Trophoblast cell (in vitro differentiated cells and primary cell): ENCODE data around the gene MYOCD.

ENCODE experiments used
- DNase-seq, 2 donors: peaks; one replicate each; pipeline ENCODE4 v3.0.0-alpha.2; 2016
- H2AFZ ChIP-seq: 2 replicates; pipeline ENCODE4 v1.6.1; 2013; ENCODE audit warnings: low read length, moderate library complexity, mild to moderate bottlenecking; ENCODE audit not compliant: insufficient read depth, poor library complexity
- H2AK5ac ChIP-seq: 2 replicates; pipeline ENCODE4 v1.6.1; 2013; ENCODE audit warnings: mild to moderate bottlenecking, low read length
- H2BK120ac ChIP-seq: 2 replicates; pipeline ENCODE4 v1.6.1; 2013; ENCODE audit warnings: low read length, mild to moderate bottlenecking, moderate library complexity; ENCODE audit not compliant: insufficient read depth, poor library complexity
- H2BK12ac ChIP-seq: 2 replicates; pipeline ENCODE4 v1.6.1; 2013; ENCODE audit warnings: mild to moderate bottlenecking, low read length, moderate library complexity
- H2BK5ac ChIP-seq: 2 replicates; pipeline ENCODE4 v1.6.1; 2013; ENCODE audit warnings: low read length, low read depth, moderate library complexity, mild to moderate bottlenecking; ENCODE audit not compliant: poor library complexity
- H3K14ac ChIP-seq: 2 replicates; pipeline ENCODE4 v1.6.1; 2013; ENCODE audit warnings: mild to moderate bottlenecking, low read length
- H3K18ac ChIP-seq: 2 replicates; pipeline ENCODE4 v1.6.1; 2013; ENCODE audit warnings: mild to moderate bottlenecking, low read length
- H3K23ac ChIP-seq: 2 replicates; pipeline ENCODE4 v1.6.1; 2013; ENCODE audit warnings: low read length
- H3K27ac ChIP-seq: 2 replicates; pipeline ENCODE4 v1.5.1; 2013; ENCODE audit warnings: low read depth, mild to moderate bottlenecking, inconsistent platforms, low read length, moderate library complexity
- H3K27me3 ChIP-seq: 2 replicates; pipeline ENCODE4 v1.6.1; 2013; ENCODE audit warnings: inconsistent platforms, mild to moderate bottlenecking, low read length, moderate library complexity; ENCODE audit not compliant: insufficient read depth
- H3K36me3 ChIP-seq, 2 experiments: 1 replicate in 1 of 2; 2 replicates in 1 of 2; pipeline ENCODE4 v1.6.1; 2013; ENCODE audit warnings: low read length in 2 of 2, mild to moderate bottlenecking in 2 of 2, moderate library complexity in 1 of 2; ENCODE audit not compliant: insufficient read depth in 2 of 2, control insufficient read depth in 1 of 2
- H3K4ac ChIP-seq: 2 replicates; pipeline ENCODE4 v1.6.1; 2013; ENCODE audit warnings: low read depth, mild to moderate bottlenecking, low read length, moderate library complexity
- H3K4me1 ChIP-seq, 2 experiments: 1 replicate in 1 of 2; 2 replicates in 1 of 2; pipeline ENCODE4 v1.6.1; 2013; ENCODE audit warnings: low read length in 2 of 2, mild to moderate bottlenecking in 2 of 2, moderate library complexity in 1 of 2; ENCODE audit not compliant: insufficient read depth in 2 of 2, control insufficient read depth in 1 of 2
- H3K4me2 ChIP-seq: 2 replicates; pipeline ENCODE4 v1.6.1; 2013; ENCODE audit warnings: inconsistent platforms, mild to moderate bottlenecking, low read length, moderate library complexity
- H3K4me3 ChIP-seq: 2 replicates; pipeline ENCODE4 v1.5.1; 2013; ENCODE audit warnings: mild to moderate bottlenecking, low read depth, low read length, inconsistent platforms
- H3K79me1 ChIP-seq: one replicate; pipeline ENCODE4 v1.6.1; 2013; ENCODE audit warnings: low read length
- H3K79me2 ChIP-seq: 2 replicates; pipeline ENCODE4 v1.6.1; 2013; ENCODE audit warnings: low read length, mild to moderate bottlenecking; ENCODE audit not compliant: control insufficient read depth, insufficient read depth, poor library complexity
- H3K9ac ChIP-seq: 2 replicates; pipeline ENCODE4 v1.6.1; 2013; ENCODE audit warnings: mild to moderate bottlenecking, low read length
- H3K9me3 ChIP-seq: 2 replicates; pipeline ENCODE4 v1.6.1; 2013; ENCODE audit warnings: low read depth, mild to moderate bottlenecking, control low read depth, inconsistent platforms, low read length; ENCODE audit not compliant: insufficient read depth
- H4K12ac ChIP-seq: 2 replicates; pipeline ENCODE4 v1.6.1; 2013; ENCODE audit warnings: low read depth, mild to moderate bottlenecking, low read length, moderate library complexity
- H4K8ac ChIP-seq: 2 replicates; pipeline ENCODE4 v1.6.1; 2013; ENCODE audit warnings: low read depth, mild to moderate bottlenecking, low read length, moderate library complexity
- H4K91ac ChIP-seq: one replicate; pipeline ENCODE4 v1.6.1; 2013; ENCODE audit warnings: low read depth, mild to moderate bottlenecking, low read length, moderate library complexity
- WGBS: extraction: QIAGEN DNeasy Blood & Tissue Kit; methylation state at CpG from one replicate; pipeline ENCODE4 v1.1.7; 2013; ENCODE audit warnings: missing lambda C conversion rate; ENCODE audit not compliant: insufficient read length, insufficient coverage; ENCODE audit errors: extremely low coverage; 5-methylcytosine and 5-hydroxymethylcytosine counted together

Gene MYOCD

DNA sequence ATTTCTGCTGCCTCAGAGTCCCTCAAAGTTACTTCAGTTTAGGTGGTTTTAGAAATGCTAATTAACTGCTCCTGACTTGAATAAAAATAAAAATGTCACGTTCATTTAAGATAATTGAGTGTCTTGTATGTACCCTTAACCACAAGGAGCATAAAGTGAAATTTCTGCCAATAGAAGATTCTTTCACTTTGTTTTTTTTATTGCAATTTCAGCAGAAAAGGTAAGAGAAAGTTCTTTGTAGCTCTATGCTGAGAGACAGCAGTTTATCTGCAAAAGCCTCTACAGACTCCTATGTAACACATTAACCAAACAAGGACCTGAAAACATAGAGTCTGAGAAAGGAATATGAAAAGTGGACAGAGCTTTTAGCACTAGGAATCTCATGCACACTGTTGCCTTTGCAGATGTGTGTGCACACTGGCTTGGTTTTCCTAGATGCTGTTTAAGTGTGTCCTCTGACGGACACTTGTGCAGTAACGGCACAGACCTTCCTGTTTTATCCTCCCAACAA is 135.2 kb downstream of the MYOCD start:
- Histone ChIP-seq H3K18ac (no peak overlapping the region), H2BK120ac (no peak overlapping the region), H3K27me3 (no peaks in the 10 kb centered on the region), H4K91ac (no peak overlapping the region), H3K14ac (no peak overlapping the region), H4K8ac (no peak overlapping the region), H2BK5ac (no peak overlapping the region), H2BK12ac (no peak overlapping the region), H3K79me1 (no peaks in the 10 kb centered on the region), H2AK5ac (no peak overlapping the region), H3K23ac (no peak overlapping the region), H2AFZ (no peak overlapping the region), H3K4me2 (no peak overlapping the region), H3K4ac (no peak overlapping the region), H3K9me3 (no peaks in the 10 kb centered on the region), H3K4me3 (no peak overlapping the region), H3K36me3 (no peaks in the 10 kb centered on the region), H3K9ac (no peak overlapping the region), H3K4me1 (no peaks in the 10 kb centered on the region), H3K79me2 (no peaks in the 10 kb centered on the region), H3K27ac (no peak overlapping the region), H4K12ac (no peak overlapping the region)
- no CpG with 5 or more reads among the region's 3 CpGs for WGBS
- DNase-seq, result no peak

DNA sequence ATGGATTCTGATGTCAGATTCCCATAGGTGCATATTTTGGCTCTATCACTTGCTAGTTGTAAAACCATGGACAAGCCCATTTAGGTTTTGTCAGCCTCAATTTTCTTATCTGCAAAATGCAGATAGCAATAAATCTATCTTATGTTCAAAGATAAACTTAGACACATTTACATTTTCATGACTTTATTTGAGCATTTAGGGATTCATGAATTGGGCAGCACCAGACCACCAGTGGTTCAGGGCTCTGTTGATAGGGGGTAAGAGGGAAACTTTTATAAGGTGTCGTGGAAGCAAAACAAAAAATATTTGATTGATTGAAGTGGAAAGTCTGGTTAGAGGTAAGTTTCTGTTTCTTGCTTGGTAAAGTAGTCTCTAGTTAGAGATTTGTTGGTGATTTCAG is 140.9 kb downstream of the MYOCD start:
- Histone ChIP-seq H2AK5ac (no peak overlapping the region), H3K9ac (no peak overlapping the region), H2BK12ac (no peak overlapping the region), H2AFZ (no peak overlapping the region), H3K4me3 (no peak overlapping the region), H2BK5ac (no peak overlapping the region), H3K9me3 (peaks cover 5% of the 10 kb centered on the region), H2BK120ac (no peak overlapping the region), H3K79me2 (no peaks in the 10 kb centered on the region), H4K12ac (no peak overlapping the region), H3K79me1 (no peaks in the 10 kb centered on the region), H3K4ac (no peak overlapping the region), H3K18ac (no peak overlapping the region), H3K23ac (no peak overlapping the region), H3K36me3 (no peaks in the 10 kb centered on the region), H4K91ac (no peak overlapping the region), H3K27ac (no peak overlapping the region), H3K4me1 (no peaks in the 10 kb centered on the region), H3K4me2 (no peak overlapping the region), H4K8ac (no peak overlapping the region), H3K27me3 (no peaks in the 10 kb centered on the region), H3K14ac (no peak overlapping the region)
- no CpG with 5 or more reads among the region's 1 CpG for WGBS
- DNase-seq, result no peak

DNA sequence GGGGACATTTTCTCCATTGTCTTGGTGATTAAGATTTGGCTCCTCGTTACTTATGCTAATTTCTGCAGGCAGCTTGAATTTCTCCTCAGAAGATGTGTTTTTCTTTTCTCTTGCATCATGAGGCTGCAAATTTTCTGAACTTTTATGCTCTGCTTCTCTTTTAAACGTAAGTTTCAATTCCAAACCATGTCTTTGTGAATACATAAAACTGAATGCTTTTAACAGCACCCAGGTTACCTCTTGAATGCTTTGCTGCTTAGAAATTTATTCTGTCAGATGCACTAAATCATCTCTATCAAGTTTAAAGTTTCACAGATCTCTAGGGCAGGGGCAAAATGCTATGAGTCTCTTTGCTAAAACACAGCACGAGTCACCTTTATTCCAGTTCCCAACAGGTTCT is 143.0 kb downstream of the MYOCD start:
- no peak for DNase-seq
- no peaks in the 10 kb centered on the region for H3K36me3 ChIP-seq

DNA sequence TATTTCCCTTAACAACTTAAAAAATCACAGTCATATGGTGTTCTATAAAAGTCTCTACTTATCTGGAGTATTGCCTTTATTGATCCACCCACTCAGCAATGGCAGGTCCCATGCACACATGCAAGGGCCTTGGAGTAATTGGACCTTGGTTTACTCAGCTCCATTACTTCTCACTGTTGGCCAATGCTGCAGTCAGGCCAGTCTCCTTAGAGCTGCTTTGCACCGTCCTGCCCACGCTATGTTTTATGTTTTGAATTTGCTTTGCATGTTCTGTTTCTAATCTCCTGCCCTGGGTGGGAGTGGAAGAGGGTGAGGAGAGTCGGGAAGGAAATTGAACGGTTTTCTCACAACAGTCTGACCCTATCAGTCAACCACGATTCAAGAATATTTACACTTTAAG is 147.2 kb downstream of the MYOCD start:
- H3K9ac ChIP-seq, result no peak overlapping the region
- H3K4me1 ChIP-seq, result no peaks in the 10 kb centered on the region
- no peaks in the 10 kb centered on the region for H3K27me3 ChIP-seq
- H3K18ac ChIP-seq, result no peak overlapping the region
- no peak overlapping the region for H2AK5ac ChIP-seq
- no peak overlapping the region for H3K4ac ChIP-seq
- H2BK12ac ChIP-seq, result no peak overlapping the region
- H3K9me3 ChIP-seq, result peaks cover 5% of the 10 kb centered on the region
- no CpG with 5 or more reads among the region's 5 CpGs for WGBS
- H2BK5ac ChIP-seq, result no peak overlapping the region
- H3K4me2 ChIP-seq, result no peak overlapping the region
- H3K14ac ChIP-seq, result no peak overlapping the region
- no peak overlapping the region for H4K91ac ChIP-seq
- H4K8ac ChIP-seq, result no peak overlapping the region
- no peak overlapping the region for H3K4me3 ChIP-seq
- H3K79me2 ChIP-seq, result no peaks in the 10 kb centered on the region
- no peak overlapping the region for H2BK120ac ChIP-seq
- H3K23ac ChIP-seq, result no peak overlapping the region
- H4K12ac ChIP-seq, result no peak overlapping the region
- no peaks in the 10 kb centered on the region for H3K36me3 ChIP-seq
- no peak overlapping the region for H3K27ac ChIP-seq
- H3K79me1 ChIP-seq, result no peaks in the 10 kb centered on the region
- no peak for DNase-seq
- H2AFZ ChIP-seq, result no peak overlapping the region

More for the DNA sequence above, 143.0 kb downstream of the MYOCD start:
- H3K9ac ChIP-seq, result no peak overlapping the region
- H3K27ac ChIP-seq, result no peak overlapping the region
- WGBS, result no CpG with 5 or more reads among the region's 3 CpGs
- H3K9me3 ChIP-seq, result peaks cover 5% of the 10 kb centered on the region
- H3K4me1 ChIP-seq, result no peaks in the 10 kb centered on the region
- no peak overlapping the region for H3K4me2 ChIP-seq
- H2AK5ac ChIP-seq, result no peak overlapping the region
- H4K91ac ChIP-seq, result no peak overlapping the region
- no peak overlapping the region for H3K18ac ChIP-seq
- no peak overlapping the region for H2AFZ ChIP-seq
- H3K27me3 ChIP-seq, result no peaks in the 10 kb centered on the region
- no peak overlapping the region for H3K4me3 ChIP-seq
- H2BK120ac ChIP-seq, result no peak overlapping the region
- H3K4ac ChIP-seq, result no peak overlapping the region
- H3K23ac ChIP-seq, result no peak overlapping the region
- H3K79me1 ChIP-seq, result no peaks in the 10 kb centered on the region
- no peaks in the 10 kb centered on the region for H3K79me2 ChIP-seq
- H2BK5ac ChIP-seq, result no peak overlapping the region
- no peak overlapping the region for H4K12ac ChIP-seq
- no peak overlapping the region for H3K14ac ChIP-seq
- no peak overlapping the region for H2BK12ac ChIP-seq
- H4K8ac ChIP-seq, result no peak overlapping the region
